Mesenchymal stem cell (in vitro differentiated cells and primary cell): Measurements from ENCODE around the gene PRKAG2.

Experiments
- DNase-seq: peaks from one replicate; pipeline ENCODE4 v3.0.0-alpha.2; 2013
- H2AFZ ChIP-seq: one replicate; pipeline ENCODE4 v1.6.1; 2013; ENCODE audit warnings: low read depth, mild to moderate bottlenecking, control low read depth, inconsistent platforms, low read length, moderate library complexity
- H2AK5ac ChIP-seq: 2 replicates; pipeline ENCODE4 v1.6.1; 2013; ENCODE audit warnings: low read length, moderate library complexity, mild to moderate bottlenecking, inconsistent platforms; ENCODE audit not compliant: severe bottlenecking
- H2BK120ac ChIP-seq: one replicate; pipeline ENCODE4 v1.6.1; 2013; ENCODE audit warnings: low read depth, mild to moderate bottlenecking, inconsistent platforms, low read length, moderate library complexity
- H2BK12ac ChIP-seq, 2 experiments: one replicate each; pipeline ENCODE4 v1.6.1; 2013; ENCODE audit warnings: inconsistent platforms in 2 of 2, low read length in 2 of 2, mild to moderate bottlenecking in 2 of 2, moderate library complexity in 2 of 2, control low read depth in 1 of 2
- H2BK15ac ChIP-seq: one replicate; pipeline ENCODE4 v1.6.1; 2013; ENCODE audit warnings: mild to moderate bottlenecking, low read depth, inconsistent platforms; ENCODE audit not compliant: poor library complexity, severe bottlenecking
- H2BK5ac ChIP-seq: 2 replicates; pipeline ENCODE4 v1.6.1; 2013; ENCODE audit warnings: low read depth, mild to moderate bottlenecking, low read length, control low read depth, inconsistent platforms; ENCODE audit not compliant: poor library complexity, severe bottlenecking
- H3K14ac ChIP-seq, 2 experiments: one replicate each; pipeline ENCODE4 v1.6.1; 2013; ENCODE audit warnings: inconsistent platforms in 2 of 2, low read length in 2 of 2, control low read depth in 1 of 2, mild to moderate bottlenecking in 1 of 2, moderate library complexity in 1 of 2
- H3K18ac ChIP-seq, 2 experiments: one replicate each; pipeline ENCODE4 v1.6.1; 2013; ENCODE audit warnings: inconsistent platforms in 2 of 2, low read length in 2 of 2, control low read depth in 1 of 2, low read depth in 1 of 2, mild to moderate bottlenecking in 1 of 2
- H3K23ac ChIP-seq, 2 experiments: one replicate each; pipeline ENCODE4 v1.6.1; 2013; ENCODE audit warnings: inconsistent platforms in 2 of 2, low read length in 2 of 2, mild to moderate bottlenecking in 2 of 2, moderate library complexity in 2 of 2, control low read depth in 1 of 2
- H3K27ac ChIP-seq: 2 replicates; pipeline ENCODE4 v1.5.1; 2013; ENCODE audit warnings: mild to moderate bottlenecking, moderate library complexity, low read length, control low read depth, inconsistent platforms; ENCODE audit not compliant: poor library complexity, severe bottlenecking
- H3K27me3 ChIP-seq, 2 experiments: 2 replicates each; pipeline versions ENCODE4 v1.6.1 to v1.7.0; 2013; ENCODE audit warnings: low read length in 2 of 2, mild to moderate bottlenecking in 2 of 2, moderate library complexity in 2 of 2, control low read depth in 1 of 2, inconsistent platforms in 1 of 2; ENCODE audit not compliant: control insufficient read depth in 1 of 2, insufficient read depth in 1 of 2
- H3K36me3 ChIP-seq, 2 experiments: 2 replicates each; pipeline versions ENCODE4 v1.6.1 to v1.7.0; 2013; ENCODE audit warnings: low read length in 2 of 2, control low read depth in 1 of 2, inconsistent platforms in 1 of 2, low read depth in 1 of 2, mild to moderate bottlenecking in 1 of 2; ENCODE audit not compliant: insufficient read depth in 2 of 2, control insufficient read depth in 1 of 2
- H3K4ac ChIP-seq, 2 experiments: one replicate each; pipeline ENCODE4 v1.6.1; 2013; ENCODE audit warnings: inconsistent platforms in 2 of 2, low read length in 2 of 2, mild to moderate bottlenecking in 2 of 2, moderate library complexity in 2 of 2, control low read depth in 1 of 2, low read depth in 1 of 2
- H3K4me1 ChIP-seq: 2 replicates; pipeline ENCODE4 v1.6.1; 2013; ENCODE audit warnings: low read depth, low read length, control low read depth; ENCODE audit not compliant: control insufficient read depth, insufficient read depth
- H3K4me2 ChIP-seq: 2 replicates; pipeline ENCODE4 v1.6.1; 2013; ENCODE audit warnings: low read length, mild to moderate bottlenecking, inconsistent platforms; ENCODE audit not compliant: poor library complexity, severe bottlenecking
- H3K4me3 ChIP-seq, 2 experiments: 2 replicates each; pipeline versions ENCODE4 v1.5.1 to v1.7.0; 2013; ENCODE audit warnings: low read length in 2 of 2, mild to moderate bottlenecking in 2 of 2, control low read depth in 1 of 2, low read depth in 1 of 2; ENCODE audit not compliant: insufficient read depth in 1 of 2
- H3K79me1 ChIP-seq: replicated peaks from 2 replicates; pipeline ENCODE4 v1.6.1; 2013; ENCODE audit warnings: mild to moderate bottlenecking, control low read depth, low read length, inconsistent platforms; ENCODE audit not compliant: poor library complexity, severe bottlenecking
- H3K9ac ChIP-seq: 2 replicates; pipeline ENCODE4 v1.7.0; 2013; ENCODE audit warnings: mild to moderate bottlenecking, low read length, moderate library complexity
- H3K9me3 ChIP-seq: 2 replicates; pipeline ENCODE4 v1.7.0; 2013; ENCODE audit warnings: mild to moderate bottlenecking, low read length; ENCODE audit not compliant: control insufficient read depth
- H4K8ac ChIP-seq: one replicate; pipeline ENCODE4 v1.6.1; 2013; ENCODE audit warnings: inconsistent platforms, mild to moderate bottlenecking, low read length, moderate library complexity
- H4K91ac ChIP-seq: one replicate; pipeline ENCODE4 v1.6.1; 2013; ENCODE audit warnings: mild to moderate bottlenecking, low read length, inconsistent platforms
- WGBS: methylation state at CpG from one replicate; pipeline ENCODE4 v1.1.7; 2013; ENCODE audit warnings: mixed read lengths; 5-methylcytosine and 5-hydroxymethylcytosine counted together

Gene PRKAG2

DNA sequence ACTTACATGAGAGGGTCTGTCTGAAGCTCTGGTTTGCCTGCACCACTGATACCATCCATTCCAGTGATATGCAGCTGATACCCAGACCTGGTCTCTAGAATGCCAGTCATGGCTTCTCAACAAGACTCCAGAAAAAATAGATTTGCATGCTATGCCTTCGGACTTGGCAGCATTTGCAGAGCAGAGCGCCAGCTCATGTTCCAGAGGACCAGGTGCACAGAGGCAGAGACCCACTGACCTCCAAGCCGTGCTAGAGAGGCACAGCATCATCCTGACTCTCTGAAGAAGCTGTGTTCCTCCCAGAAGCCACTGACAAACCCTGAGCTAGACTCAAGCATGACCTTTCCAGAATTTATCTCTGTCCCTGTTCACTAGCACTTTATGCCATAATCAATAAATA lies 6.9 kb upstream of the PRKAG2 start:
- Histone ChIP-seq H2BK12ac (no peak overlapping the region), H2BK15ac (no peak overlapping the region), H3K9me3 (no peaks in the 10 kb centered on the region), H3K27ac (no peak overlapping the region), H3K4ac (no peak overlapping the region), H3K36me3 (no peaks in the 10 kb centered on the region), H3K9ac (no peak overlapping the region), H2BK120ac (no peak overlapping the region), H4K91ac (no peak overlapping the region), H3K4me1 (peaks cover 4% of the 10 kb centered on the region), H2AFZ (no peak overlapping the region), H3K23ac (no peak overlapping the region), H2AK5ac (no peak overlapping the region), H3K18ac (no peak overlapping the region), H2BK5ac (no peak overlapping the region), H3K4me3 (no peak overlapping the region), H3K14ac (no peak overlapping the region), H3K79me1 (no peaks in the 10 kb centered on the region), H3K27me3 (peaks cover 76 to 81% of the 10 kb centered on the region in 2 experiments), H4K8ac (no peak overlapping the region), H3K4me2 (no peak overlapping the region)
- DNase-seq: no peak
- WGBS: 64% methylated on average over 3 of the region's 3 CpGs

DNA sequence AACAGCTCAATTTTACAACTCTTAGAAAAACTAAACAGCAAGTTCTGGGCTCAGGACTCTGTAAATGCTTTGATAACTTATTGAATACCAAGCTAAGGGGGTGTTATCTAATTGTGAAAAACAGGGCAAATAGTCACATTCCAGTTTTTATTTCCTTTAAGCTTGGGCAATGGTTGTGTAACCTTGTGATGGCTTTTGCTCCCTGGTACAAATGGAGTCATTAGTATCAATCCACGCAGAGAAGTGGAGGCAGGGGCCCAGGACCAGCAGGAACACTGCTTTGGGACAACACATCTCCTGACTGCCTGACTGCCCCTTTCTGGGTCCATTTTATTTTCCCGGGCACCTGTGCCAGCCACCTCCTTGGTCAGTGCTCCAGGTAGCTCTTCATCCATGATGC lies 5.8 kb upstream of the PRKAG2 start:
- no peak overlapping the region for H3K4me2 ChIP-seq
- no peak overlapping the region for H2BK5ac ChIP-seq
- peaks cover 78 to 84% of the 10 kb centered on the region in 2 experiments for H3K27me3 ChIP-seq
- H2AK5ac ChIP-seq: no peak overlapping the region
- no peak overlapping the region for H2AFZ ChIP-seq
- no peak overlapping the region for H3K14ac ChIP-seq
- H3K9me3 ChIP-seq: no peaks in the 10 kb centered on the region
- H3K4me1 ChIP-seq: peaks cover 5% of the 10 kb centered on the region
- H2BK120ac ChIP-seq: no peak overlapping the region
- no peak for DNase-seq
- no peak overlapping the region for H3K18ac ChIP-seq
- no peak overlapping the region for H3K4ac ChIP-seq
- no peak overlapping the region for H3K9ac ChIP-seq
- no peak overlapping the region for H4K91ac ChIP-seq
- H4K8ac ChIP-seq: no peak overlapping the region
- H3K27ac ChIP-seq: no peak overlapping the region
- no peak overlapping the region for H2BK15ac ChIP-seq
- H3K23ac ChIP-seq: no peak overlapping the region
- H3K4me3 ChIP-seq: no peak overlapping the region
- WGBS: 80% methylated on average over 2 of the region's 2 CpGs
- no peaks in the 10 kb centered on the region for H3K79me1 ChIP-seq
- H3K36me3 ChIP-seq: no peaks in the 10 kb centered on the region
- no peak overlapping the region for H2BK12ac ChIP-seq

DNA sequence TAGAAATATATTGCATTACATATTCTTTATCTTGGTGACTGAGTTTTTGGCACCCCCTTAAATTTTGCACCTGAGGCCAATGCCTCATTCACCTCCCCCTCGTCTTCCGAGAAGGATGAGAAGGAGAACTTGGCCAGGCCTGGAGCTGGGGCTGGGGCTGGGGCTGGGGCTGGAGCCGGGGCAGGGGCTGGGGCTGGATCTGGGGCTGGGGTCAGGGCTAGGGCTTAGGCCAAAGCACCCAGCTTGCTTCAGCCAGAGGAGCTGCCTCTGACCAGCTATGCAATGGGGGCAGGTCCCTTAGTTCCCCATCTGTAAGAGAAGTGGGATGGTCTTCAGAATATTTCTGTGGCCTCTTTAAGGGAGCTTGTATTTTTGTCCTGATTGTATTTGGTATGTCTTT lies 3.8 kb upstream of the PRKAG2 start:
- Histone ChIP-seq H3K4me3 (no peak overlapping the region), H4K91ac (no peak overlapping the region), H2AK5ac (no peak overlapping the region), H4K8ac (no peak overlapping the region), H3K14ac (no peak overlapping the region), H2BK120ac (no peak overlapping the region), H3K36me3 (peaks cover 0 to 3% of the 10 kb centered on the region in 2 experiments), H2BK15ac (no peak overlapping the region), H3K27me3 (peaks cover 76 to 78% of the 10 kb centered on the region in 2 experiments), H3K4ac (no peak overlapping the region), H3K4me1 (peaks cover 22% of the 10 kb centered on the region), H3K4me2 (no peak overlapping the region), H2BK5ac (no peak overlapping the region), H3K9me3 (no peaks in the 10 kb centered on the region), H3K9ac (no peak overlapping the region), H2BK12ac (no peak overlapping the region), H3K23ac (no peak overlapping the region), H3K79me1 (no peaks in the 10 kb centered on the region), H3K27ac (no peak overlapping the region), H3K18ac (no peak overlapping the region), H2AFZ (no peak overlapping the region)
- 88% methylated on average over 3 of the region's 3 CpGs for WGBS
- DNase-seq: no peak

DNA sequence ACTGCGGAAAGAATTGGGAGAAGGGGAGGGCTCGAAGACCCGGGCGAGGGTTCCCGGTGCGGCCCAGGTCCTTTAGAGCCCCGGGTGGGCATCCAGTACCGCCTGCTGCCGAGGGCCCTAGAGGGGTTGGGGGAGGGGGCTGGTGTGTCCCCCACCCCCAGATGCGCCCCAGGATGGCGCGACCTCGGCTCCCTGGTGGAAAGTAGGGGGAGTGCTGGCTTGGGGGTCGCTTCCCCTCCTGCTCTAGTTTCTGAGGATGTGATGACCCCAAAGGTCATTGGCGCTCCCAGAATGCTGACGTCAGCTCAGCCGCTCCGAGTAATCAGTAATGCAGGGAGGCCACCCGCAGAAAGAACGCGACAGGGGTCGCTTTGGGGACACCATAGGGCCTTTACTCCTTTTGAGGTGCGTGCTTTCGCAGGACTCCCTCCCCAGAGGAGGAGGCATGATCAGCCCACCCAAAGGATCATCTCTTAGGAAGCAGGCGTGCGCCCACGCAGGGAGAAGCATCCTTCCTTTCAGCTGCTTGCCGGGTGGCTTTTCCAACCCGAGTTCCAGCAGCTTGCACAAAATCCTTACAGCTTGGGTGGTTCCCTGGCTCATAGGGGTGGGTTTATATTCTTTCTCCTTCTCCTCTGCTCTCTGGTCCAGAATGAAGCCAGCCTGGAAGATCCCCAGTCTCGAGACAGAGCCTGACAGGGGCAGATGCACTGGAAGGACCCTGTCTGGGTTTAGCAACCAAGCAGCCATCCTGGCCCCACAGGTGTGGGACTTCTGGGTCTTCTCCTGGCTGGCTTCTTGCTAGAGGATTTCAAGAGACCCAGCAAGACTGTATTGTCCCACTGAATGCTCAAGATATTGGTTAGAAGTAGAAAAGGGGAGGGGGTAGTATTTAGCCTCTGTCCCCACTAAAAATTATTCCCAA lies 1.3 kb upstream of the PRKAG2 start:
- Histone ChIP-seq H2BK120ac (no peak overlapping the region), H3K4me1 (peaks cover 29% of the 10 kb centered on the region), H2AK5ac (no peak overlapping the region), H3K9me3 (no peaks in the 10 kb centered on the region), H3K36me3 (peaks cover 0 to 3% of the 10 kb centered on the region in 2 experiments), H3K9ac (no peak overlapping the region), H2BK5ac (no peak overlapping the region), H3K14ac (no peak overlapping the region), H3K27ac (no peak overlapping the region), H3K18ac (no peak overlapping the region), H3K23ac (no peak overlapping the region), H4K8ac (no peak overlapping the region), H2BK12ac (no peak overlapping the region), H2AFZ (no peak overlapping the region), H3K4me2 (no peak overlapping the region), H3K27me3 (peaks cover 54 to 65% of the 10 kb centered on the region in 2 experiments), H3K79me1 (no peaks in the 10 kb centered on the region), H3K4me3 (no peak overlapping the region), H4K91ac (no peak overlapping the region), H2BK15ac (no peak overlapping the region), H3K4ac (no peak overlapping the region)
- WGBS: 18% methylated on average over 30 of the region's 30 CpGs
- no peak for DNase-seq
